Measurements from ENCODE around the gene BIVM.

BIVM gene

GRCh38 chr13:102846261-102847015, 47.5 kb downstream of the BIVM start:
- Histone ChIP-seq H3K9ac (ENCODE audit: low read length) (peak overlapping the region; percentile 67), H3K4me1 (ENCODE audit: control insufficient read depth, low read depth, low read length) (peaks cover 6% of the 10 kb centered on the region), H3K4me3 (ENCODE audit: low read length) (peak overlapping the region; percentile 83), H3K36me3 (ENCODE audit: control insufficient read depth, low read depth, low read length) (no peaks in the 10 kb centered on the region), H3K27ac (ENCODE audit: low read length) (peak overlapping the region; percentile 50), H3K27me3 (ENCODE audit: control insufficient read depth, insufficient read depth, low read length) (no peaks in the 10 kb centered on the region), H3K9me3 (ENCODE audit: control insufficient read depth, low read depth, low read length) (no peaks in the 10 kb centered on the region)

DNA sequence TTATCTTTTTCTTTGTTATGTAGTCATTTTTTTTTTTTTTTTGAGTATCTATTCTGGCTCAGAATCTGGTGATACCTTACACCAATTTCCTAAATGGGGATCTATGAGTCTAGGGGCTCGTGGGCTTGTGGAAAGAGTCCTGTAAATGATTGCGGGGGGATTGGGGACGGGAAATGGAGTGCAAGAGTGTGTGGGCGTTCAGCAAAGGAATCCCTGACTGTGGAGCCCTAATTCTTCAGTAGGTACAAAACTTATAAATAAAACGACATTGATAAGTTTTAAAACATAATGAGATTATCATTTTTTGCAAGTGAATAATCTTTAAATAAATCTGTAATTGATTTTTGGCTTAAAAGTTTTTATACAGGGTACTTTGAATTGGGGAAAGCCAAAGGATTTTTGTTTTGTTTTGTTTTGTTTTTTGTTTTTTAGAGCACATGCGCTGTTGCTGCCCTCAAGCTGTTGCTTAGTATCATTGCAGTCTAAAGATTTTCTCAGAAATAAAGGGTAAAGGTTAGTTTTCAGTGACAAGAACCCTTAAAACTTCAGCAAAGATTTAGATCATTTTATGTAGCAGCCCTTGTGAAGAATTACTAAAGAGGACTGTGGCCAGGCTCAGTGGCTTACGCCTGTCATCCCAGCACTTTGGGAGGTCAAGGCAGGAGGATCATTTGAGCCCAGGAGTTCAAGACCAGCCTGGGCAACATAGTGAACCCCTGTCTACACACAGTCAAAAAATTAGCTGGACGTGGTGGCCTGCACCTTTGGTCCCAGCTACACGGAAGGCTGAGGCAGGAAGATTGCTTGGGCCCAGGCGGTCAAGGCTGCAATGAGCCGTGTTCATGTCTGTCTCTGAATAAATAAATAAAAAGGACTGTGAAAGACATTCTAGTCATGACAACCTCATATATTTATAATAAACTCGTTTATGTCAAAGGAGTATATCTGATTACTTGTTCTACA, 48.6 kb downstream of the BIVM start:
- Histone ChIP-seq H3K9me3 (ENCODE audit: control insufficient read depth, low read depth, low read length) (no peaks in the 10 kb centered on the region), H3K27ac (ENCODE audit: low read length) (no peak overlapping the region), H3K36me3 (ENCODE audit: control insufficient read depth, low read depth, low read length) (no peaks in the 10 kb centered on the region), H3K27me3 (ENCODE audit: control insufficient read depth, insufficient read depth, low read length) (no peaks in the 10 kb centered on the region), H3K9ac (ENCODE audit: low read length) (peak overlapping the region; percentile 67), H3K4me3 (ENCODE audit: low read length) (peak overlapping the region; percentile 83), H3K4me1 (ENCODE audit: control insufficient read depth, low read depth, low read length) (peaks cover 6% of the 10 kb centered on the region)

- Histone ChIP-seq H3K4me3 (ENCODE audit: low read length) (no peak overlapping the region), H3K9ac (ENCODE audit: low read length) (no peak overlapping the region), H3K9me3 (ENCODE audit: control insufficient read depth, low read depth, low read length) (no peaks in the 10 kb centered on the region), H3K27me3 (ENCODE audit: control insufficient read depth, insufficient read depth, low read length) (no peaks in the 10 kb centered on the region), H3K4me1 (ENCODE audit: control insufficient read depth, low read depth, low read length) (peaks cover 6% of the 10 kb centered on the region), H3K36me3 (ENCODE audit: control insufficient read depth, low read depth, low read length) (no peaks in the 10 kb centered on the region), H3K27ac (ENCODE audit: low read length) (no peak overlapping the region)
These were observed 50.0 kb downstream of the BIVM start for GRCh38 chr13:102848956-102849355.

GRCh38 chr13:102852556-102852955, 53.6 kb downstream of the BIVM start:
- Histone ChIP-seq H3K4me1 (ENCODE audit: control insufficient read depth, low read depth, low read length) (no peaks in the 10 kb centered on the region), H3K27ac (ENCODE audit: low read length) (no peak overlapping the region), H3K36me3 (ENCODE audit: control insufficient read depth, low read depth, low read length) (peaks cover 4% of the 10 kb centered on the region), H3K4me3 (ENCODE audit: low read length) (no peak overlapping the region), H3K27me3 (ENCODE audit: control insufficient read depth, insufficient read depth, low read length) (no peaks in the 10 kb centered on the region), H3K9ac (ENCODE audit: low read length) (no peak overlapping the region), H3K9me3 (ENCODE audit: control insufficient read depth, low read depth, low read length) (no peaks in the 10 kb centered on the region)

GRCh38 chr13:102854675-102855074, 55.8 kb downstream of the BIVM start:
- H3K36me3 ChIP-seq (ENCODE audit: control insufficient read depth, low read depth, low read length): peaks cover 21% of the 10 kb centered on the region
- H3K4me1 ChIP-seq (ENCODE audit: control insufficient read depth, low read depth, low read length): no peaks in the 10 kb centered on the region
- no peak overlapping the region for H3K9ac ChIP-seq (ENCODE audit: low read length)
- no peak overlapping the region for H3K27ac ChIP-seq (ENCODE audit: low read length)
- H3K4me3 ChIP-seq (ENCODE audit: low read length): no peak overlapping the region
- H3K9me3 ChIP-seq (ENCODE audit: control insufficient read depth, low read depth, low read length): no peaks in the 10 kb centered on the region
- no peaks in the 10 kb centered on the region for H3K27me3 ChIP-seq (ENCODE audit: control insufficient read depth, insufficient read depth, low read length)

GRCh38 chr13:102856557-102856956, 57.6 kb downstream of the BIVM start:
- H3K9me3 ChIP-seq (ENCODE audit: control insufficient read depth, low read depth, low read length): no peaks in the 10 kb centered on the region
- H3K27me3 ChIP-seq (ENCODE audit: control insufficient read depth, insufficient read depth, low read length): no peaks in the 10 kb centered on the region
- no peaks in the 10 kb centered on the region for H3K4me1 ChIP-seq (ENCODE audit: control insufficient read depth, low read depth, low read length)
- H3K27ac ChIP-seq (ENCODE audit: low read length): no peak overlapping the region
- H3K9ac ChIP-seq (ENCODE audit: low read length): no peak overlapping the region
- peaks cover 32% of the 10 kb centered on the region for H3K36me3 ChIP-seq (ENCODE audit: control insufficient read depth, low read depth, low read length)
- H3K4me3 ChIP-seq (ENCODE audit: low read length): no peak overlapping the region

DNA sequence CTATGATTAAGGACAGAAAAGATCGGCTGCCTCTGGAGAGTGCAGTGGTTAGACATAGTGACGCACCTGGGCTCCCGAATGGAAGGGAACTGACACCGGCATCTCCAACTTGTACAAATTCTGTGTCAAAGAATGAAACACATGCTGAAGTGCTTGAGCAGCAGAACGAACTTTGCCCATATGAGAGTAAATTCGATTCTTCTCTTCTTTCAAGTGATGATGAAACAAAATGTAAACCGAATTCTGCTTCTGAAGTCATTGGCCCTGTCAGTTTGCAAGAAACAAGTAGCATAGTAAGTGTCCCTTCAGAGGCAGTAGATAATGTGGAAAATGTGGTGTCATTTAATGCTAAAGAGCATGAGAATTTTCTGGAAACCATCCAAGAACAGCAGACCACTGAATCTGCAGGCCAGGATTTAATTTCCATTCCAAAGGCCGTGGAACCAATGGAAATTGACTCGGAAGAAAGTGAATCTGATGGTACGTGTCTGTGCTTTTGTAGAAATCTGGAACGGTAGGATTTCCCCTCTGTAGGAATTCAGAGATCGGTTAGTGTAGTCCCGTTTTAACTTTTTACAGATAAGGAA, 63.8 kb downstream of the BIVM start:
- Histone ChIP-seq H3K4me3 (ENCODE audit: low read length) (no peak overlapping the region), H3K27me3 (ENCODE audit: control insufficient read depth, insufficient read depth, low read length) (no peaks in the 10 kb centered on the region), H3K27ac (ENCODE audit: low read length) (no peak overlapping the region), H3K4me1 (ENCODE audit: control insufficient read depth, low read depth, low read length) (no peaks in the 10 kb centered on the region), H3K36me3 (ENCODE audit: control insufficient read depth, low read depth, low read length) (peaks cover 54% of the 10 kb centered on the region), H3K9ac (ENCODE audit: low read length) (no peak overlapping the region), H3K9me3 (ENCODE audit: control insufficient read depth, low read depth, low read length) (no peaks in the 10 kb centered on the region)

GRCh38 chr13:102863590-102863989, 64.7 kb downstream of the BIVM start:
- Histone ChIP-seq H3K27ac (ENCODE audit: low read length) (no peak overlapping the region), H3K4me3 (ENCODE audit: low read length) (no peak overlapping the region), H3K36me3 (ENCODE audit: control insufficient read depth, low read depth, low read length) (peaks cover 51% of the 10 kb centered on the region), H3K9me3 (ENCODE audit: control insufficient read depth, low read depth, low read length) (no peaks in the 10 kb centered on the region), H3K27me3 (ENCODE audit: control insufficient read depth, insufficient read depth, low read length) (no peaks in the 10 kb centered on the region), H3K4me1 (ENCODE audit: control insufficient read depth, low read depth, low read length) (no peaks in the 10 kb centered on the region), H3K9ac (ENCODE audit: low read length) (no peak overlapping the region)

- Histone ChIP-seq H3K4me3 (ENCODE audit: low read length) (no peak overlapping the region), H3K9me3 (ENCODE audit: control insufficient read depth, low read depth, low read length) (no peaks in the 10 kb centered on the region), H3K36me3 (ENCODE audit: control insufficient read depth, low read depth, low read length) (peaks cover 29% of the 10 kb centered on the region), H3K27ac (ENCODE audit: low read length) (no peak overlapping the region), H3K27me3 (ENCODE audit: control insufficient read depth, insufficient read depth, low read length) (no peaks in the 10 kb centered on the region), H3K9ac (ENCODE audit: low read length) (no peak overlapping the region), H3K4me1 (ENCODE audit: control insufficient read depth, low read depth, low read length) (no peaks in the 10 kb centered on the region)
These were observed 69.5 kb downstream of the BIVM start for GRCh38 chr13:102868366-102868936.

GRCh38 chr13:102869948-102870676, 71.2 kb downstream of the BIVM start:
- Histone ChIP-seq H3K27me3 (ENCODE audit: control insufficient read depth, insufficient read depth, low read length) (no peaks in the 10 kb centered on the region), H3K9me3 (ENCODE audit: control insufficient read depth, low read depth, low read length) (no peaks in the 10 kb centered on the region), H3K9ac (ENCODE audit: low read length) (no peak overlapping the region), H3K4me1 (ENCODE audit: control insufficient read depth, low read depth, low read length) (no peaks in the 10 kb centered on the region), H3K27ac (ENCODE audit: low read length) (no peak overlapping the region), H3K4me3 (ENCODE audit: low read length) (no peak overlapping the region), H3K36me3 (ENCODE audit: control insufficient read depth, low read depth, low read length) (peaks cover 29% of the 10 kb centered on the region)
